COLO829 (cell line): ENCODE data around the gene SVOPL.
A peak's percentile ranks its signal among the peaks of the same experiment; 100 is the strongest.
"Not testable (repeated sequence)": the region's sequence is repeated elsewhere in the genome, so short reads cannot be mapped to it uniquely, and the experiment has no call there.

Experiments used
- DNase-seq: peaks from one replicate; pipeline ENCODE4 v3.0.0; 2012; ENCODE audit warnings: low spot score

SVOPL gene

DNA sequence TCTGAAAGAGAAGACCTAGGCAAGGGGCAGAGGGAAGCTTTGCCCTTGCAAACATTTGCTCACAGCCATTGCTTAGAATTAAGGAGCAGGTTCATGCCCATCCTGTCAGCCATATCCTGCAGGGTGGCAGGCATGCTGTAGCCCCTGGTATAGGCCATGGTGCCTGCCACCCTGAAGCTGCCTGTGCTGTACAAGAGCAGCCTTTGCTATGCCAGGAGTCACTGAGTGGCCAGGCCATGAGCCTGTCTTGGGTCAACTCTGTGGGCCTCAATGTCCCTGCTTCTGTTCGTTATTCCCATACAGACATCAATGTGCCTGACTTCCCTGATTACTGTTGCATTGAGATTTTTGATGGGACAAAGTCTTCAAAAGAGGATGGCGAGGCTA lies 368 bp upstream of the SVOPL start:
- no peak for DNase-seq

DNA sequence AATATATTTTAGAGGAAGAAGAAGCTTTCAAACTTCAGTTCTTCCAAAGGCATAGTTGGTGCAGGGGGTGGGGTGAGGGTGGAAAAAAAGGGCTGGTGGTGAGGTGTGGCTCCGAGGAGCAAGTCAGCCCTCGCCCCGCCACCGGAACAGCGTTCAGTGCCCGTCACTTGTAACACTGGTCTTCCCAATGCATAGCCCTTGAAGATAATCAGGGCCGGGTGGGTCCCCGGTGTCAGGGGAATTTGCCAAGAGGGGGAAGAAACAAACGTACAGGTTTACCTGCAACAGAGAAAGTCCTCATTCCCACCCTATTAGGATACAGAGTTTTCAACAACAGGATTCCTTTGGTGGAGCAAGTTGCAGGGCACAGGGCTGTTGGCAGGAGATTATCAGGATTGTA lies 1.5 kb downstream of the SVOPL start:
- no peak for DNase-seq

DNA sequence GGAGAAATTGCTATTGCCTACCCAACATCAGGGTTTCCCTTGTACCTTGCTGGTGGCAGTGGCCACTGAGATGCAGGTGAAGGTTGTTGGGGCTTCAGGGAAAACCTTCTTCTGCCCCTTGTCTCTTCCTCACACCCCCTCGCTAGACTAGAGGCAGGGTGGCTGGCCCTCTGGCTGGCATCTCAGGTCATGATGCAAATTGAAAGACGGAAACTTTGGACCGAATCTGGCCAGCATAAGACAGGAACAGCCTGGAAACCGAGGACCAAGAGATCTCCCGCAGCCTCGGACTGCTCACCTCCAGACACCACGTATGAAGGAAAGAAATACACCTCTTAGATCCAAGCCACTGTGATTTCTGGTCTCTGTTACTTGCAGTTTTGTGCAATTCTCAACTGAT lies 2.9 kb downstream of the SVOPL start:
- DNase-seq, result no peak

DNA sequence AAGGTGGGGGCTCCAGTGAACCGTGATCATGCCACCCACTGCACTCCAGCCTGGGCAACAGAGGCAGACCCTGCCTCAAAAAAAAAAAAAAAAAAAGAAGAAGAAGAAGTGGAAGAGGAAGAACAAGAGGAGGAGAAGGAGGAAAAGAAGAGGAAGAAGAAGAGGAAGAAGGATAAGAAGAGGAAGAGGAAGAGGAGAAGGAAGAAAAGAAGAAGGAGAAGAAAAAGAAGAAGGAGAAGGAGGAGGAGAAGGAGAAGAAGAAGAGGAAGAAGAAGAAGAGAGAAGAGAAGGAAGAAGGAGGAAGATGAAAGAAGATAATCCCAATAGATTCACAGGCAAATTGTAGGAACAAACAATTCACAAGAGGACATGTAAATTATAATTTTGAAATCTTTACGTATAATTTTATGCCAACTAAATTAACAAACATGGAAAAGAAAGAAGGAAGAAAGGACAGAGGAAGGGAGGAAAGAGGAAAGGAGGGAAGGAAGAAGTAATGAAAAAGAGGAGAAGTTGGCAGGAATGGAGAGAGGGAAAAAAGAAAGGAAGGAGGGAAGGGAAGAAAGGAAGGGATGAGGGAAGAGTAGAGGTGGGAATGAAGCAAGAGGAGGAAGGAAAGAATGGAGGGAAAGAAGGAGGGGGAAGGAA lies 3.5 kb downstream of the SVOPL start:
- DNase-seq, result no peak

DNA sequence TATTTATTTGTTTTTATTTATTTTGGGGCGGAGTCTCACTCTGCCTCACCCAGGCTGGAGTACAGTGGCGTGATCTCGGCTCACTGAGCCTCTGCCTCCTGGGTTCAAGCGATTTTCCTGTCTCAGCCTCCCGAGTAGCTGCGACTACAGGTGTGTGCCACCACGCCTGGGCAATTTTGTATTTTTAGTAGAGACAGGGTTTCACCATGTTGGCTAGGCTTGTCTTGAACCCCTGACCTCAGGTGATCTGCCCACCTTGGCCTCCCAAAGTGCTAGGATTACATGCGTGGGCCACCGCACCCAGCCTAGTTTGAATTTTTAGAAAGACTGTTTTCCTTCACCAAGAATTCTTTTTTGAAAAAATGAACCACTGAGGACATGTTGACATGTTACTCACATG lies 5.4 kb downstream of the SVOPL start:
- not testable (repeated sequence) for DNase-seq

DNA sequence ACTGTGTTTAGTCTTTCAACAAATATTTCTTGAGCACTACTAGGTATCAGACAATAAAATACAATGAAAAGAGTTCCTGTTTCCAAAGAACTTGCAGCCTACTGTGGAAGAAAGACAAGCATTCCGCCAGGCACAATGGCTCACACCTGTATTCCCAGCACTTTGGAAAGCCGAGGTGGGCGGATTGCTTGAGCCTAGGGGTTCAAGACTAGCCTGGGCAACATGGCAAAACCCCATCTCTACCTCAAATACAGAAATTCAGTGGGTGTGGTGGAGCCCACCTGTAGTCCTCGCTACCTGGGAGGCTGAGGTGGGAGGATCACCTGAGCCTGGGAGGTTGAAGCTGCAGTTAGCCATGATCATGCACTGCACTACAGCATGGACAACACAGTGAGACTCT lies 6.1 kb downstream of the SVOPL start:
- no peak for DNase-seq

DNA sequence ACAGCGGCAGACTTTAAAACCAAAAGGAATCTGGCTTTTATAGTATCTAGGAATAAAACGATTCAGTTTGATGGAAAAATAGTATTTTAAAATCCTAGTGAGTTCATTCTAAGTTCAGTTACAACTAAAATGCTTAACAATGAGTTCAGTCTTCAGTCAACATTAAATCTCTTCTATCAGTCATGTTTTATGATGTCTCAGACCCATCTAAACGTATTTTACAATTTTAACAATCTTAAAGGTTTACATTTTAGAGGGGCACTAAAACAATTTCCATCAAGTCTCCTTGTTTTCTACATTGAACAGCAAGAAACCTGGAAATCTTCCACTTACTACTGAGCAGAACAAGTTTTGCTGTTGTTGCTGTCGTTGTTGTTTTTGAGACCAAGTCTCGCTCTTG lies 10.0 kb downstream of the SVOPL start:
- no peak for DNase-seq

DNA sequence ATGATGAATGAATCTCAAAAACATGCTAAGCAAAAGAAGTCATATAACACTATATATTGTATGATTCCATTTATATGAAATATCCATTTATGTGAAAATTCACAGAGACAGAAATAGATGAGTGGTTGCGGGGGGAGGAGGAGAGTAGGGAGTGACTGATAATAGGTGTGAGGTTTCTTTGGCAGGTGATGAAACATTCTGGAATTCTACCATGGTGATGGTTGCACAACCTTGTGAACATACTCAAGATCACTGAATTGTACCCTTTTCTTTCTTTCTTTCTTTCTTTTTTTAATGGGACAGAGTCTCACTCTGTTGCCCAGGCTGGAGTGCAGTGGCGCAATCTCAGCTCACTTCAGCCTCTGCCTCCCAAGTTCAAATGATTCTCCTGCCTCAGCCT lies 10.7 kb downstream of the SVOPL start:
- no peak for DNase-seq

DNA sequence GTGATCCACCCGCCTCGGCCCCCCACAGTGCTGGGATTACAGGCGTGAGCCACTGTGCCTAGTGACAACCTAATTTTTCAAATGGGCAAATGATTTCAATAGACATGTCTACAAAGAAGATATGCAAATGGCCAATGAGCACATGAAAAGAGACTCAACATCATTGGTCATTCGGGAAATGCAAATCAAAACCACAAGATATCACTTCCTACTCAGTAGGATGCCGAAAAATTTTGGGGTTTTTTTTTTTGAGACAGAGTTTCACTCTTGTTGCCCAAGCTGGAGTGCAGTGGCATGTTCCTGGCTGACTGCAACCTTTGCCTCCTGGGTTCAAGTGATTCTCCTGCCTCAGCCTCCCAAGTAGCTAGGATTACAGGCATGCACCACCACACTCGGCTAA lies 13.1 kb downstream of the SVOPL start:
- not testable (repeated sequence) for DNase-seq

DNA sequence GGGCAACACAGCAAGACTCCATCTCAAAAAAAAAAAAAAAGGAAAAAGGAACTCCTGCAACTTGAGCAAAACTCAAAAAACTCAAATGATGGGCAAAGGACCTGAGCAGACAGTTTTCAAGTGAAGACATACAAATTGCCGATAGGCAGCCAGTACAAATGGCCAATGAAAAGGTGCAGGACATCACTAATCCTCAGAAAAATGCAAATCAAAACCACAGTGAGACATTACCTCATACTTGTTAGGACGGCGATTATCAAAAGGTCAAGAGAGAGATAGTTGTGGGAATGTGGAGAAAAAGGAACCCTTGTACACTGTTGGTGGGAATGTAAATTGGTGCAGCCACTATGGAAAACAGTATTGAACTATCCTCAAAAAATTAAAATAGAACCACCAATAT lies 16.8 kb downstream of the SVOPL start:
- DNase-seq, result no peak

DNA sequence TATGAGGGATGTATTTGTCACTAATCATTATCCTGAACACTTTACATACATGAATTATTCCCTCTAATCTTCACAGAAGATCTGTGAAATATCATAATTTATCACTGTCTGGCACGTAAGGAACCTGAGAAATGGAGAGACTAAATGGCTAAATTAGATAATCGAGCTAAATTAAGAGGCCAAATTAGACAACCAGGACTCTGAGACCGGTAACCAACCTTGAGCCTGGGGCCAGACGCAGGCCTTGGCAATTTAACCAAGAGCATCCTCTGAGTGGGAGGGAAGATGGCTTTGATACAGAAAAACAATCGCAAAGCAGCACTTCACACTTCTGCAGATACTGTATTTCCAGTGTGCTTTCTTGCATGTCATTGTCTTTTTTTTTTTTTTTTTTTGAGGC lies 21.4 kb downstream of the SVOPL start:
- DNase-seq, result no peak

DNA sequence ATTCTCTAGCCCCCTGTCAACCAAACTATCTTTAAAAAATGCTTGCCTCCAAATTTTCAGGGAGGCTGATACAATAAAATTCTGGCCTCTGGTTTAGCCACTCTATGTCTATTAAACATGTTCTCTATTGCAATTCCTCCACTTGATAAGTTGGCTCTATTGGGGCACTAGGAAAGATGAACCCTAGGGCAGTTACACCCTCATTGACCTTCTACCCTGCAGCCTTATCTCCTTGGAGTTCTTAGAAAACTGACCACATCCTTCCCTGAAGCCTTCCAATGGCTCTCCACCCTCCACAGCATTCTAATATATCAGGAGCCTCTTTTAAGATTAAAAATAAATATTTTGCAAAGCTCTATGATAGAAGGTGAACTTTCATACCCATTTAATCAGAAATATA lies 30.6 kb downstream of the SVOPL start:
- DNase-seq, result no peak

DNA sequence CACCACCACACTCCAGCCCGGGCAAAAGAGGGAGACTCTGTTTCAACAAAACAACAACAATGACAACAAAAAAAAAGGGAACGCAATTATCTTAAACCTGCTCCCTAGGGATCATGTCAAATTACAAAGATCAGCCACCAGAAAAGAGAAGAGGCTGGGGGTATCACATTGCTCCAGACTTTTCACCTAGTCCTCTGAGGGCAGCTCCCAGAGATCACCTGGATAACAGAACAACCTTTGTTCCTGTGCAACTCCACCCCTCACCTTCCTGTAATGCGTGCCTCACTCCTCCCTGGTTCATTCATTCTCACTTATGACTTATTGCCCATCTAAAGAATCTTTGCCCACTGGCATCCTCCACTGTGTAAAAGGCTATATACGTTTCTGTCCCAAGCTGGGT lies 31.8 kb downstream of the SVOPL start:
- DNase-seq, result no peak

DNA sequence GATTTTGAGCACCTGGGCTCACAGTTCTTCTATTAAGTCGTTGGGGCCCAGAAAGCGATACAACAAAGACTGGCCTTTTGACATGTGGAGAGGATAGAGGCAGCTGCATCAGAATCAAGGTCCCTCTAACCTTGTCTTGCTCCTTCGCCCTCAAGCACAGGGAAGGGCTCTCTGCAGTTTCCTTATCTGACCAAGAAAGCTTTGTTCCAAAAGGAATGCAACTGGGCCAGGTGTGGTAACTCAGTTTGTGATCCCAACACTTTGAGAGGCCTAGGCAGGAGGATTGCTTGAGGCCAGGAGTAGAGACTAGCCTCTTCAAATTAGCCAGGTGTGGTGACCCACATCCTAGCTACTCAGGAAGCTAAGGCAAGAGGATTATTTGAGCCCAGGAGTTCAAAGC lies 32.2 kb downstream of the SVOPL start:
- no peak for DNase-seq

DNA sequence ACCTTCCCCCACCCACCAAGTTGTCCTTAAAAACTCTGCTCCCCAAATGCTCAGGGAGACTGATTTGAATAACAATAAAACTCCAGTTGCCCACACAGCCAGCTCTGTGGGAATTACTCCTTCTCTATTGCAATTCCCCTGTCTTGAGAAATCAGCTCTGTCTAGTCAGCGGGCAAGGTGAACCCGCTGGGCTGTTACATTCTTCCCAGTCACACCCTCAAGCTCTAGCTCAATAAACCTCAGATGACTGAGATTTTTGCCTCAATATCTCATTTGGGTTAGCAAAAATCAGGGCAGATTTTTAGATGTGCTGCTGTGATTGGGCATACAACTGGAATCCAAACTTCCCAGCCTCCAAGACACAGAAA lies 32.9 kb downstream of the SVOPL start:
- DNase-seq, result no peak

DNA sequence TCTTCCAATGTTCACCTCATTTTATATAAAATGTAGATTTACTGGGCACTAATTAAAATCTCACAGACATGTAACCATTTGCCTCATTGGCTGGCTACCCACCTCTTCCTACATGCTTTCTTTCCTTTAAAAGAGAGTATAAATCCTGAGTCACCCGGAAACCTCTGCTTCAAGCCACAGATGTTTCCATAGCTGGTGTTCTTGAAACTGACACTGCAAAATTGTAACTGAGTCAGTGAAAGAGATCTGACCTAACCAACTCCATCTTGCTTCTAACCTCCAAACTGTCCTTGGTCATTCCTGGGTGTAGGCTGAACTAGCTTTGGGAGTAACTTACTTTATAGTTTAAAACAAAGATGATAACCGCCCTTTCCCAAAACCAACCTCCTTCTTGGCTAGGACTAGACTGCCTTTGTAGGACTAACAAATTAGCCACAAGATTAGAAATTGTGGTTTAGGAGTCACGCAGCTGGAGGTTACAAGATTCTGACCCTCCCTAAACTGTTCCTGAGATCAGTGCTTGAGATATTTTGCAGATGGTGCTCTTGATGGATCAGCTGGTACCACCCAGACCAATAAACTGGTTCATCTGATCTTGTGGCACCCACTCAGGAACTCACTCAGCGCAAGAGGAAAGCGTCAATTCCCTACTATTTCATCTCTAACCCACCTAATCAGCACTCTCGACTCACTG lies 33.5 kb downstream of the SVOPL start:
- DNase-seq, result no peak

DNA sequence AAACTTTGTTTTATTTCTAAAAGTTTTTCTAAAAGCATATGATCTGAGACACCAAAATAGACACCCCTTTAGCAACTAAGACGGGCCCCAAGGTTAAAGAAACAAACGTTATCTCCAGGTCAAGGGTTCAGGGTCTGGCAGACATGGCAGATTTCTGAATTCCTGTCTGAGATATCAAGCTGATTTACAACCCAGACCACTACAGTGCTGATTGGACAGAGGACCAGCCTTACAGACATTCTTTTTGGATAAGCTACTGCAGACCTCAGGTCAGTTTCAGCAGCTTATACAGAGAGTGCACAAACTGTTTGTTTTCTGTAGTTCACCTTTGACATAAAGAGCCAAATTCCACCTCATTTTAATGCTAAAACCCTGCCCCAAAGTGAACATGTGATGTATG lies 34.8 kb downstream of the SVOPL start:
- DNase-seq, result no peak

DNA sequence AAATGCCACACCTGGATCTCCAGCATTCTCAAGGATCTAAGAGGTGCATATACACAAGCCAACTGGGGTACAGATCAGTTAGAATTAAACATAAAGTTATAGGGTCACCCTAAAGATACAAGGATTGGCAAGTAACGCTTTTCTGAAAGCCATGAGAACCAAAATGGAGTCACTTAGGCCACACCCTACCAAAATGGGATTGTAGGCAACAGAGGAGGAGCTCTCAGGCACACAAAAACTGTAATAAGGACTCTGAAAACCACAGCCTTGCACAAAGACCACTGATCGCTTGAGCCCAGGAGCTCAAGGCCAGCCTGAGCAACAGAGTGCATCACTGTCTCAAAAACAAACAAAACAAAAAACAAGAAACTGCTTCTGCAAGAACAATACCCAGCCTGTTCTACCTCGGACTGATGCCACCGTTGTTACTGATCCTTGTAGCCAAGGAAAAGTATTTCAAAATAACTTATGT lies 35.5 kb downstream of the SVOPL start:
- peak; percentile 53 for DNase-seq

DNA sequence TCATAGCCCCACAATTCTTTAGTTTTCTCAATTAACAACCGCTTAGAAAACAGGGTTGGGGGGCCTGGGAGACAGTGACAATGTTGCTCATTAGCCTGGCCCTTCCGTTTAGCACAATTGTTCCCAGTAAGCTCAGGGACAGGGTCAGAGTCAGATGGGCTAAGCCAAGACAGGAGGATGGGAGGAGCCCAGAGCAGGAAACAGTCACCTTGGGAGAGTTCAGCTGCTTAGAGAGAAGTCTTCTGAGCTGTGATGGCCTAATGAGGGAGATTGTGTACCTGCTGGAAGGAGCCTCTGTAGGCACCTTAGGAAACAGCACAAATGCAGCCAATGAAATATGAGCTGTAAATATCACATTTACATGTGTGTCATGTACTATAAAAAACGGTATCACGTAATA lies 35.9 kb downstream of the SVOPL start:
- DNase-seq, result no peak

DNA sequence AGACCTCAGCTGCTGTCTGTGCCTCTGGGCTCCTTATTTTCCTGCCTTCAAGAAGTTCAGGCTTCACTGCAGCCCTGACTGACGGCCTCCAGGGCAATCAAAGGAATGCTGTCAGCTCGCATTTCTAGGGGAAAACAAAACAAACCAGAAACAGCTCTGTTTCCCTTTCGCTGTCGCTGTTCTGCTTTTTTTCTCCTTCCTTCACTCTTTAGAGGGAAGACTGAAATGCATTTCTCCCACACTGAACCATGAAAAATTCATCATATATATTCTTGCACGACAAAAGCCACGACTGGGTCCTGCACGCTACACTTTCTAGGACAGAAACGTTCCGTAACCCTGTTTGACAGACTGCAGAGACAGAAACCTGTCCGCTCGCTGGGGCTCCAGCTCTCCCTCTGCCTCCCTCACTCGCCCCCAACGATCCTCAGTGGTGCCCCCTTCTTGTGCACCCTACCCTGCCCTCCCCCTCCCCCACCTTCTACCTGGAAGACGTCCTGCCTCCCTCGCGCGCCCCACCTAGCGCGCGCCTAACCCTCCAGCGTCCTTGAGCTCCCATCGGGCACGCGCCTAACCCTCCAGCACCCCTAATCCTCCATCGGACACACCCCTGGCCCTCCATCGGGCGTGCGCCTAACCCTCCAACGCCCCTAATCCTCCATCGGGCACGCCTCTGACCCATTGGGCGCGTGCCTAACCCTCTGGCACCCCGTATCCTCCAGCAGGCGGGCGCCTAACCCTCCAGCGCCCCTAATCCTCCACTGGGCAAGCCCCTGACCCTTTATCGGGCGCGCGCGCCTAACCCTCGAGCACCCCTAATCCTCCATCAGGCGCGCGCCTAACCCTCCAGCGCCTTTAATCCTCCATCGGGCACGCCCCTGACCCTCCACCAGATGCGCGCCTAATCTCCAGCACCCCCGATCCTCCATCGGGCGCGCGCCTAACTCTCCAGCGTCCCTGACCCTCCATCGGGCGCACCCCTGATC lies 37.1 kb downstream of the SVOPL start:
- DNase-seq, result no peak

DNA sequence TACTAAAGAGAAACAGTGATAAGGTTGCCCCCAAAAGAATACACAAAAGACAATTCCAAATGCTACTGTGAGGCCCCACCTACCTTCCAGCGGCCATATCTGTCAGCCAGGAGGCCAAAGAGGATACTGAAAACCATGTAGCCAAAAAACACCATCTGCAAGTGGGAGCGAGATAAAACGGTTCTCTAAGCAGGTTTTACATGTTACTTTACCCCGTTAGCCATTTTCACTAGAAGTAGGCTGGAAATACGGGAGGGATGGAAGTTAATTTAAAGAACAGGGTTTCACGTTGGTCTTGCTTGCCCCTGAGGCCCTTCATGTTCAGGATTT lies 38.2 kb downstream of the SVOPL start:
- DNase-seq, result no peak

DNA sequence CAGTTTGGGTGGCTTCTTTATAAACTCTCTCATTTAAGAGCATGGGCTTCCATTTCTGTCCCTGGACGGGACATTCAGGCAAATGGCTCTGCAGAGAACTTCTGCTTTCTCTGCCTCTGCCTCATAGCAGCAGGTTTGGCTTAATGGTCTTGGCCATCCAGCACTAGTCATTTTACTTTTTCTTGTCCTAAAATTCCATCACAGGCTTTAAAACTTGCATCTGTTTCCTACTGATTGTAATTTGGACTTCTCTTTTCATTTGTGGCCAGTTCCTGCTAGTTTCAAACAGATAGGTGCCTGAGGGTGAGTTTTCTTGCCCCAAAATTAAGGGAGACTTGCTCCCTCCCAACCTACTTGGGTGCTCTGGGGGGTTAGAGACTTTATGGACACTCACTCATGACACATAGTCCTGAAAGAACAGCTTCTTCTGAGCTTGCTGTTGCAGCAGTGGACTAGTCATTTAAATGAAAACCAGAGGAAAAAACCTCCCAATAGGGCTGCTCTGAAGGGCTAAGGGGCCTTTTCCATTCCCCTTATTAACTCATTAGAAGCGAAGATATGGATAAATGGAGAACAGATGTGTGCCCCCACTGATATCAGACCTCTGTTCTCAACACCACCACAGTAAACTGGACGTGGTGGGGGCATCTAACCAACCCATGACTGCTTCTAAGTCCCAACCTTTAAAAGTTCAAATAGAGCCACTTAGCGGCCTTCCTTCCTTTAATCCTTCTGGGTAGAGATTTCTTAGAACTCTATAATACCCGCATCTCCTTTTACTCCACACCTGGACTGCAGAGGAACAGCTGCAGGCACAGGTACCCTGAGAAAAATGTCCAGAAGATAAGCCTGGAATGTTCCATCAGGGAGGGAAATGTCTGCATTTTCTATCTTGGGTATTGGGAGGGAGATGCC lies 38.8 kb downstream of the SVOPL start:
- DNase-seq, result no peak
